ENCODE results near the gene SH3BGR. TPM values are rescaled to one million over a fixed set of nuclear protein-coding genes. Genes with fewer than 3 reads are reported as not detected.

SH3BGR gene
- total and polyA plus RNA-seq, 2 donors (not counting 3 experiments of a cell fraction or from before 2014, with no cell fraction given): 1.1 TPM; not detected in 1

GRCh38 chr21:39562791-39563770 is 111.3 kb downstream of the SH3BGR start:
- no peak overlapping the region for H3K4me2 ChIP-seq (ENCODE audit: insufficient read depth, low read length)
- POLR2A ChIA-PET: no interaction called here
- DNase-seq (ENCODE audit: low read depth, low spot score): no peak
- no peaks in the 10 kb centered on the region for H3K79me2 ChIP-seq (ENCODE audit: control insufficient read depth, insufficient read depth, low read length)
- no peaks in the 10 kb centered on the region for H4K20me1 ChIP-seq (replicated peaks; ENCODE audit: control insufficient read depth, extremely low read depth, insufficient read depth, low read length)
- intact Hi-C loops (cut with micrococcal nuclease) (no loop called here), dilution Hi-C loops (cut with MboI; ENCODE audit: extremely low pct_ligation_motif_present, low sequenced_read_pairs) (no loop called here)
- H2AFZ ChIP-seq (ENCODE audit: low read depth, low read length): no peak overlapping the region
- H3K9me1 ChIP-seq (replicated peaks; ENCODE audit: control insufficient read depth, extremely low read depth, insufficient read depth, low read length): no peaks in the 10 kb centered on the region
- no peak overlapping the region for H3K4me3 ChIP-seq (replicated peaks in 1 of 3; ENCODE audit: insufficient read depth in 1 of 3, low read depth in 1 of 3, low read length in 3 of 3)
- H3K9ac ChIP-seq (replicated peaks; ENCODE audit: extremely low read depth, insufficient read depth, low read length): no peak overlapping the region
- no peaks in the 10 kb centered on the region for H3K36me3 ChIP-seq (ENCODE audit: control insufficient read depth in 2 of 2, extremely low read depth in 1 of 2, insufficient read depth in 2 of 2, low read length in 2 of 2)
- CTCF ChIA-PET: no interaction called here
- no TSS peak for BruUV-seq (replicated peaks)
- no peaks in the 10 kb centered on the region for H3K27me3 ChIP-seq (ENCODE audit: control insufficient read depth in 2 of 2, insufficient read depth in 2 of 2, low read length in 2 of 2)
- no peaks in the 10 kb centered on the region for H3K9me3 ChIP-seq (replicated peaks; ENCODE audit: control insufficient read depth, insufficient read depth, low read length)
- H3K4me1 ChIP-seq (ENCODE audit: control insufficient read depth, extremely low read depth, insufficient read depth, low read length): no peaks in the 10 kb centered on the region
- TF ChIP-seq EZH2 (IDR thresholded peaks at IDR 0.05; ENCODE audit: borderline replicate concordance, low read depth, low read length, severe bottlenecking) (no peak), MYC (IDR thresholded peaks at IDR 0.05; ENCODE audit: low read depth, low read length) (no peak), POLR2A (IDR thresholded peaks at IDR 0.05; ENCODE audit: low read depth, low read length) (no peak), MAX (IDR thresholded peaks at IDR 0.05; ENCODE audit: insufficient read depth, insufficient read length) (no peak), POLR2AphosphoS5 (IDR thresholded peaks at IDR 0.05; ENCODE audit: insufficient read depth, low read depth, low read length) (no peak), GATA2 (IDR thresholded peaks at IDR 0.05; ENCODE audit: insufficient read depth, insufficient read length, low read depth, low read length) (no peak), CTCF (IDR thresholded peaks at IDR 0.05; ENCODE audit: extremely low read depth in 1 of 2, insufficient read depth in 1 of 2, low read depth in 1 of 2, low read length in 2 of 2) (no peak), FOS (IDR thresholded peaks at IDR 0.05; ENCODE audit: borderline replicate concordance, insufficient read depth, low read length) (no peak), JUN (IDR thresholded peaks at IDR 0.05; ENCODE audit: borderline replicate concordance, insufficient read depth, insufficient read length, low read depth) (no peak)
- no peak for FAIRE-seq
- no peak overlapping the region for H3K27ac ChIP-seq (ENCODE audit: insufficient read depth, low read depth, low read length)

All from endothelial cell of umbilical vein (primary cell).